A673 (cell line): Measurements from ENCODE around the gene PDCD7.
A peak's percentile ranks its signal among the peaks of the same experiment; 100 is the strongest.

Experiments
- CTCF ChIP-seq: fragments of 300-800, 200-600 bp; sonication (generic); conservative IDR thresholded peaks from 2 replicates; pipeline ENCODE4 v1.5.1; 2017; ENCODE audit warnings: low read depth, mild to moderate bottlenecking, antibody characterized with exemption, low read length, moderate library complexity, mixed read lengths
- EZH2 ChIP-seq: fragments of 200-600 bp; sonication (generic); IDR thresholded peaks from 2 replicates; pipeline ENCODE4 v1.6.1; 2017; ENCODE audit warnings: borderline replicate concordance, low read depth, mild to moderate bottlenecking, mixed read lengths, antibody characterized with exemption, low read length; ENCODE audit not compliant: poor library complexity, severe bottlenecking

DNA sequence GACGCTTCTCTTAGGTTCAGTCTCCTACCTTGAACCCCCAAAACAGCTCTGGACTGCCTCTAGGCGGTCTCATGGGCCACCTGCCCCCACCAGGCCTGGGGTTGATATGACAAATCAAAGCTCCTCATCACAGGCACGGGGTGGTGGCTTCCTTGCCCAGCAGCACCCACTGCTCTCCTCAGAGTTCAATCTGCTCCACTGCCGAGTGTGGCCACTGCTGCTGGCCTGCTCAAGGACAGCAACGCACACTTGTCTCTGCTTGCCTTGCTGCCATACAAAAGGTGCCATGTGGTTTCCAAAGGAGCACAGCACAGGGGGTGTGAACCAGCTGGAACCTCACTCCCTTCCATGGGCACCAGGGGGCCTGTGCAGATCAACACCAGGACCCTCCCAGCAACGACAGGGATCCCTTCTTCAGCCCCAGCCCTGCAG is 46.9 kb downstream of the PDCD7 start:
- TF ChIP-seq CTCF = peak; percentile 29; the same call in 1 of the 2 replicates
- TF ChIP-seq EZH2 = no peak
